ENCODE data around the gene SLC15A1.

Gene SLC15A1

GRCh38 chr13:98752467-98753290 is at the start of gene SLC15A1:
SLC15A1 (minus strand) TSS chr13:98752672; CDS start chr13:98752598, 74 bp downstream.
- no peak for DNase-seq (ENCODE audit: extremely low spot score)
- CTCF ChIA-PET, result no interaction called here
- POLR2A ChIA-PET, result no interaction called here
- no peak for TF ChIP-seq CTCF (IDR thresholded peaks at IDR 0.05; ENCODE audit: control extremely low read depth, extremely low read depth, low read depth, missing control alignments)

- TF ChIP-seq CTCF (IDR thresholded peaks at IDR 0.05; ENCODE audit: control extremely low read depth, extremely low read depth, low read depth, missing control alignments), result no peak
- ChIA-PET CTCF (interaction anchor here (0.8 to 1.2 kb wide), 3 partner anchors 10 to 80 kb away, joined by 3 read pairs; no protein-coding TSS in a partner anchor), POLR2A (no interaction called here)
- DNase-seq (ENCODE audit: extremely low spot score), result no peak
These were observed 49.4 kb upstream of the SLC15A1 start for GRCh38 chr13:98801626-98802418.

- DNase-seq (ENCODE audit: extremely low spot score), result no peak
- ChIA-PET CTCF (interaction anchor here (0.9 kb wide), 1 partner anchor 20 kb away, joined by 3 read pairs; no protein-coding TSS in a partner anchor), POLR2A (no interaction called here)
- no peak for TF ChIP-seq CTCF (IDR thresholded peaks at IDR 0.05; ENCODE audit: control extremely low read depth, extremely low read depth, low read depth, missing control alignments)
These were observed 47.6 kb upstream of the SLC15A1 start for GRCh38 chr13:98800078-98800477.

- no peak for DNase-seq (ENCODE audit: extremely low spot score)
- no peak for TF ChIP-seq CTCF (IDR thresholded peaks at IDR 0.05; ENCODE audit: control extremely low read depth, extremely low read depth, low read depth, missing control alignments)
- ChIA-PET CTCF (interaction anchor here (1.3 kb wide), 1 partner anchor 39 kb away, joined by 3 read pairs; no protein-coding TSS in a partner anchor), POLR2A (no interaction called here)
These were observed 46.6 kb upstream of the SLC15A1 start for GRCh38 chr13:98798849-98799645.

- ChIA-PET CTCF (interaction anchor here (1.4 kb wide), 1 partner anchor 9 kb away, joined by 3 read pairs; no protein-coding TSS in a partner anchor), POLR2A (no interaction called here)
- DNase-seq (ENCODE audit: extremely low spot score), result no peak
- no peak for TF ChIP-seq CTCF (IDR thresholded peaks at IDR 0.05; ENCODE audit: control extremely low read depth, extremely low read depth, low read depth, missing control alignments)
These were observed 45.0 kb upstream of the SLC15A1 start for GRCh38 chr13:98797456-98797855.

GRCh38 chr13:98796798-98797197 is 44.3 kb upstream of the SLC15A1 start:
- DNase-seq (ENCODE audit: extremely low spot score), result no peak
- TF ChIP-seq CTCF (IDR thresholded peaks at IDR 0.05; ENCODE audit: control extremely low read depth, extremely low read depth, low read depth, missing control alignments), result no peak
- ChIA-PET CTCF (interaction anchor here (1.4 kb wide), 1 partner anchor 10 kb away, joined by 3 read pairs; no protein-coding TSS in a partner anchor), POLR2A (no interaction called here)
